ENCODE data around the gene MTRR.

DNA sequence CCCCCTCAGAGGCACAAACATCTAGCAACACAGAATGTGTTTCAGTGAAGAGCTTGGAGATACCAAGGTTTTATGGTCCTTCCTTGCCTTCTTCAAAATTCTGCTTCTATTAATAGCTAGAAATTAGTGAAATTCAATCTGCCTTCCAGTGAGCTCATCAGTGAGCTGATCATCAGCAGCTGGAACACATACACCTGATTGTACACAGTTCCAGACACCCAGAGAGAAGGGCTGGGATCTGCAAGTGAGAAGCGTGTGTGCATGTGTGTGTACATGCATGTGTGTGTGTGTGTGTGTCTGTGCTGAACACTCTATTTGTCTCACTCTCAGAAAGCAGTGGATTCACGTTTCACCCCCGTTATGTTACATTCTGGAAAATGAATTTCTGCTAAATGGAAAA lies 46.5 kb upstream of the MTRR start:
- TF ChIP-seq, protein P1, sequence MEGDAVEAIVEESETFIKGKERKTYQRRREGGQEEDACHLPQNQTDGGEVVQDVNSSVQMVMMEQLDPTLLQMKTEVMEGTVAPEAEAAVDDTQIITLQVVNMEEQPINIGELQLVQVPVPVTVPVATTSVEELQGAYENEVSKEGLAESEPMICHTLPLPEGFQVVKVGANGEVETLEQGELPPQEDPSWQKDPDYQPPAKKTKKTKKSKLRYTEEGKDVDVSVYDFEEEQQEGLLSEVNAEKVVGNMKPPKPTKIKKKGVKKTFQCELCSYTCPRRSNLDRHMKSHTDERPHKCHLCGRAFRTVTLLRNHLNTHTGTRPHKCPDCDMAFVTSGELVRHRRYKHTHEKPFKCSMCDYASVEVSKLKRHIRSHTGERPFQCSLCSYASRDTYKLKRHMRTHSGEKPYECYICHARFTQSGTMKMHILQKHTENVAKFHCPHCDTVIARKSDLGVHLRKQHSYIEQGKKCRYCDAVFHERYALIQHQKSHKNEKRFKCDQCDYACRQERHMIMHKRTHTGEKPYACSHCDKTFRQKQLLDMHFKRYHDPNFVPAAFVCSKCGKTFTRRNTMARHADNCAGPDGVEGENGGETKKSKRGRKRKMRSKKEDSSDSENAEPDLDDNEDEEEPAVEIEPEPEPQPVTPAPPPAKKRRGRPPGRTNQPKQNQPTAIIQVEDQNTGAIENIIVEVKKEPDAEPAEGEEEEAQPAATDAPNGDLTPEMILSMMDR (conservative IDR thresholded peaks at IDR 0.05; ENCODE audit: low read length): no peak
- TF ChIP-seq EZH2phosphoT487 (IDR thresholded peaks at IDR 0.05; ENCODE audit: borderline replicate concordance): no peak
